Measurements from ENCODE around the gene SUCLG2.

SUCLG2 gene

GRCh38 chr3:67686069-67686468 is 31.7 kb upstream of the SUCLG2 start (continued):
- TF ChIP-seq TSHZ2 (CRISPR knock-in tag; IDR thresholded peaks at IDR 0.05) (no peak), ZNF8 (CRISPR knock-in tag; IDR thresholded peaks at IDR 0.05) (no peak)

GRCh38 chr3:67685499-67685898 is 31.1 kb upstream of the SUCLG2 start:
- TF ChIP-seq SNAI2 (CRISPR knock-in tag; IDR thresholded peaks at IDR 0.05), result no peak
- TF ChIP-seq OSR1 (CRISPR knock-in tag; IDR thresholded peaks at IDR 0.05), result no peak
- no peak for TF ChIP-seq ZNF8 (CRISPR knock-in tag; IDR thresholded peaks at IDR 0.05)
- TF ChIP-seq ZFP30 (CRISPR knock-in tag; IDR thresholded peaks at IDR 0.05), result no peak
- no peak for TF ChIP-seq TSHZ2 (CRISPR knock-in tag; IDR thresholded peaks at IDR 0.05)
- TF ChIP-seq ZFP3 (CRISPR knock-in tag; IDR thresholded peaks at IDR 0.05), result no peak
- no peak for ATAC-seq

GRCh38 chr3:67684211-67684610 is 29.8 kb upstream of the SUCLG2 start:
- ATAC-seq, result no peak
- TF ChIP-seq GLIS3 (CRISPR knock-in tag; IDR thresholded peaks at IDR 0.05) (no peak), ARNTL (CRISPR knock-in tag; IDR thresholded peaks at IDR 0.05; ENCODE audit: borderline replicate concordance, low read depth) (no peak), RARB (CRISPR knock-in tag; IDR thresholded peaks at IDR 0.05) (no peak), ZNF70 (CRISPR knock-in tag; IDR thresholded peaks at IDR 0.05) (no peak), ZC3H10 (CRISPR knock-in tag; IDR thresholded peaks at IDR 0.05) (no peak), ZFP3 (CRISPR knock-in tag; IDR thresholded peaks at IDR 0.05) (no peak), TOX (CRISPR knock-in tag; IDR thresholded peaks at IDR 0.05; ENCODE audit: borderline replicate concordance) (no peak), ZFP30 (CRISPR knock-in tag; IDR thresholded peaks at IDR 0.05) (no peak), PATZ1 (CRISPR knock-in tag; IDR thresholded peaks at IDR 0.05; ENCODE audit: borderline replicate concordance) (no peak)

GRCh38 chr3:67683522-67683921 is 29.1 kb upstream of the SUCLG2 start:
- no peak for ATAC-seq
- no peak for TF ChIP-seq ZC3H10 (CRISPR knock-in tag; IDR thresholded peaks at IDR 0.05)
- TF ChIP-seq POU6F1 (CRISPR knock-in tag; IDR thresholded peaks at IDR 0.05; ENCODE audit: borderline replicate concordance, low read depth), result no peak
- TF ChIP-seq ZNF565 (CRISPR knock-in tag; conservative IDR thresholded peaks at IDR 0.05; ENCODE audit: low read depth), result no peak

GRCh38 chr3:67678665-67679064 is 24.3 kb upstream of the SUCLG2 start:
- no peak for TF ChIP-seq ZFP3 (CRISPR knock-in tag; IDR thresholded peaks at IDR 0.05)
- TF ChIP-seq RARB (CRISPR knock-in tag; IDR thresholded peaks at IDR 0.05), result no peak
- TF ChIP-seq OSR1 (CRISPR knock-in tag; IDR thresholded peaks at IDR 0.05), result no peak
- TF ChIP-seq ESRRG (CRISPR knock-in tag; IDR thresholded peaks at IDR 0.05), result no peak
- TF ChIP-seq SNAI2 (CRISPR knock-in tag; IDR thresholded peaks at IDR 0.05), result no peak
- TF ChIP-seq ZFP30 (CRISPR knock-in tag; IDR thresholded peaks at IDR 0.05), result no peak
- TF ChIP-seq CSRNP3 (CRISPR knock-in tag; IDR thresholded peaks at IDR 0.05), result no peak
- TF ChIP-seq ARNTL (CRISPR knock-in tag; IDR thresholded peaks at IDR 0.05; ENCODE audit: borderline replicate concordance, low read depth), result no peak
- no peak for TF ChIP-seq PPARA (CRISPR knock-in tag; IDR thresholded peaks at IDR 0.05; ENCODE audit: borderline replicate concordance)
- no peak for TF ChIP-seq TCF4 (CRISPR knock-in tag; IDR thresholded peaks at IDR 0.05; ENCODE audit: borderline replicate concordance)
- TF ChIP-seq CREB5 (CRISPR knock-in tag; IDR thresholded peaks at IDR 0.05; ENCODE audit: low read depth), result no peak
- TF ChIP-seq CSDC2 (CRISPR knock-in tag; IDR thresholded peaks at IDR 0.05), result no peak
- no peak for TF ChIP-seq ZC3H10 (CRISPR knock-in tag; IDR thresholded peaks at IDR 0.05)
- no peak for TF ChIP-seq ISL1 (CRISPR knock-in tag; IDR thresholded peaks at IDR 0.05)
- no peak for TF ChIP-seq ZNF8 (CRISPR knock-in tag; IDR thresholded peaks at IDR 0.05)

More at GRCh38 chr3:67678665-67679064, 24.3 kb upstream of the SUCLG2 start:
- ATAC-seq, result no peak

Measured in SK-N-SH treated with all-trans-retinoic acid at 6 μM for 48 hours (cell line).